BJ (cell line): ENCODE data around the gene CCSER2. TPM values are rescaled to one million over a fixed set of nuclear protein-coding genes. Genes with fewer than 3 reads are reported as not detected.
A peak's percentile ranks its signal among the peaks of the same experiment; 100 is the strongest.
"Not testable (repeated sequence)": the region's sequence is repeated elsewhere in the genome, so short reads cannot be mapped to it uniquely, and the experiment has no call there.

Experiments
- CTCF ChIA-PET: fragments of 350-600 bp; formaldehyde crosslinking; extraction: SDS; loops from one replicate; lab custom pipeline; 2021; ENCODE audit warnings: antibody characterized with exemption, inconsistent platforms; lab: Yijun Ruan, JAX
- POLR2A ChIA-PET: fragments of 300-600 bp; sonication (Branson Sonifier 250); formaldehyde crosslinking; extraction: SDS; loops from one replicate; lab custom pipeline; 2021; ENCODE audit warnings: antibody characterized with exemption; lab: Charles Lee
- DNase-seq: peaks from one replicate; pipeline ENCODE4 v3.0.0-alpha.2; 2011; ENCODE audit warnings: low read depth
- H3K27me3 ChIP-seq: 2 replicates; pipeline ENCODE4 v1.6.0; 2011; ENCODE audit warnings: low read length; ENCODE audit not compliant: control insufficient read depth, insufficient read depth
- H3K36me3 ChIP-seq: 2 replicates; pipeline ENCODE4 v1.5.1; 2011; ENCODE audit warnings: low read length; ENCODE audit not compliant: control insufficient read depth, insufficient read depth
- H3K4me3 ChIP-seq: 2 replicates; pipeline ENCODE4 v1.5.1; 2011; ENCODE audit warnings: low read depth, mild to moderate bottlenecking, control low read depth, low read length
- polyA plus RNA-seq: library from polyadenylated mRNA; depleted of rRNA; stranded (reverse); fragments of >200 nt; gene quantifications from 2 replicates; pipeline ENCODE4 v1.2.3, GENCODE V29; 2011
- TF ChIP-seq, protein P1 (sequence below): IDR thresholded peaks from 2 replicates; pipeline ENCODE4 v1.5.1; 2011; ENCODE audit warnings: low read depth, mild to moderate bottlenecking, control low read depth, inconsistent platforms, low read length, moderate library complexity; ENCODE audit not compliant: insufficient read depth

Gene CCSER2
- polyA plus RNA-seq, 1 experiment = 28.7 TPM

DNA sequence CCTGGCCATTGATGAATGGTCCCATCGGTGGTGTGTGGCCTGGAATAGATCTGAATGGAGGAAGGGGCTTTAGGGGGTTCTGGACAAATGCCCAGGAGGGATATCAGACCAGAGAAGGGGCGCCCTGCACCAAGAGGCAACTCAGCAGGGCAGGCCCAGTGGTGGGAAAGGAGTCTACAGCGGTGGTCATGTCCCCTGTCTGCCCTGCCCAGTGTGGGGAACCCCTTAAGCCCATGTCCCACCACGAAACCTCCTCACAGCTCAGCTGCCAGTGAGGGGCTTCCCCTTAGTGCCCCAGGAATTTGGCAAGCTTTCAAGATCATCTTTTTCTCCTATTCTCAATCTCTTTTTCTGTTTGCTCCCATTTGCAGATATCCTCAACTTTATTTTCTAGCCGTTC, 14.1 kb upstream of the CCSER2 start:
- no peaks in the 10 kb centered on the region for H3K36me3 ChIP-seq

DNA sequence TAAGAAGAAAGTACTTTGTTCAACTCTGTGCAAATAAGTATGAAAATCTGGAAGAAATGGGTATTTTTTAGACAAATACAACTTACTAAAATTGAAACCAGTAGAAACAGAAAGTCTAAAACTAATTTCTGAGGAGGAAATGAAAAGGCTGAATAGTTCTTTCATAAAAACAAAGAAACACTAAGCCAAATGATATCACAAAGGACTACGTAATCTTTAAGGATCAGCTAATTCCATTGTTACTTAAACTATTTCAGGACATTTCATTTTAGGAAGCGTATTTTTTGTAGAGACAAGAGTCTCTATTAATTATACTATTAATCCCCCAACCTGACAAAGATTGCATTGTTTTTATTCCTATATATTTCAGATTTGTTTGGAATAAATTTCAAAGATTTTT, 11.2 kb upstream of the CCSER2 start:
- TF ChIP-seq, protein P1, sequence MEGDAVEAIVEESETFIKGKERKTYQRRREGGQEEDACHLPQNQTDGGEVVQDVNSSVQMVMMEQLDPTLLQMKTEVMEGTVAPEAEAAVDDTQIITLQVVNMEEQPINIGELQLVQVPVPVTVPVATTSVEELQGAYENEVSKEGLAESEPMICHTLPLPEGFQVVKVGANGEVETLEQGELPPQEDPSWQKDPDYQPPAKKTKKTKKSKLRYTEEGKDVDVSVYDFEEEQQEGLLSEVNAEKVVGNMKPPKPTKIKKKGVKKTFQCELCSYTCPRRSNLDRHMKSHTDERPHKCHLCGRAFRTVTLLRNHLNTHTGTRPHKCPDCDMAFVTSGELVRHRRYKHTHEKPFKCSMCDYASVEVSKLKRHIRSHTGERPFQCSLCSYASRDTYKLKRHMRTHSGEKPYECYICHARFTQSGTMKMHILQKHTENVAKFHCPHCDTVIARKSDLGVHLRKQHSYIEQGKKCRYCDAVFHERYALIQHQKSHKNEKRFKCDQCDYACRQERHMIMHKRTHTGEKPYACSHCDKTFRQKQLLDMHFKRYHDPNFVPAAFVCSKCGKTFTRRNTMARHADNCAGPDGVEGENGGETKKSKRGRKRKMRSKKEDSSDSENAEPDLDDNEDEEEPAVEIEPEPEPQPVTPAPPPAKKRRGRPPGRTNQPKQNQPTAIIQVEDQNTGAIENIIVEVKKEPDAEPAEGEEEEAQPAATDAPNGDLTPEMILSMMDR = no peak
- CTCF ChIA-PET = interaction anchor here (0.7 to 1.2 kb wide), 2 partner anchors 11 to 220 kb away, joined by 3 read pairs; partner anchors contain the start of gene CCSER2
- DNase-seq = no peak
- Histone ChIP-seq H3K36me3 (no peaks in the 10 kb centered on the region), H3K4me3 (no peak overlapping the region), H3K27me3 (no peaks in the 10 kb centered on the region)
- POLR2A ChIA-PET = no interaction called here

More for the DNA sequence above, 14.1 kb upstream of the CCSER2 start:
- DNase-seq = no peak
- Histone ChIP-seq H3K27me3 (no peaks in the 10 kb centered on the region), H3K4me3 (no peak overlapping the region)
- ChIA-PET POLR2A (no interaction called here), CTCF (interaction anchor here (1.0 kb wide), 1 partner anchor 47 kb away, joined by 3 read pairs; no protein-coding TSS in a partner anchor)
- TF ChIP-seq, protein P1 = no peak

DNA sequence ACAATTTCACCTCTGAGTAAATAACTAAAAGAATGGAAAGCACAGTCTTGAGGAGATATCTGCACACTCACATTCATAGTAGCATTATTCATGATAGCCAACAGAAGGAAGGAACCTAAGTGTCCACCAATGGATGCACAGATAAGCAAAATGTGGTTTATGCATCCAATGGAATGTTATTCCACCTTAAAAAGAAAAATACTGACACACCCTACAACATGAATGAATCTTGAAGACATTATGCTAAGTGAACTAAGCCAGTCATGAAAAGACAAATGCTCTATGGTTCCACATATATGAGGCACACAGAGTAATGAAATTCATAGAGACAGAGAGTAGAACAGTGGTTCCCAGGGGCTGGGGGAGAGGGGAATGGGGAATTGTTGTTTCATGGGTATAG, 6.5 kb upstream of the CCSER2 start:
- CTCF ChIA-PET = no interaction called here
- Histone ChIP-seq H3K27me3 (no peaks in the 10 kb centered on the region; the same call in 1 of the 2 replicates), H3K36me3 (no peaks in the 10 kb centered on the region), H3K4me3 (no peak overlapping the region)
- POLR2A ChIA-PET = no interaction called here
- no peak for DNase-seq
- TF ChIP-seq, protein P1 = no peak

DNA sequence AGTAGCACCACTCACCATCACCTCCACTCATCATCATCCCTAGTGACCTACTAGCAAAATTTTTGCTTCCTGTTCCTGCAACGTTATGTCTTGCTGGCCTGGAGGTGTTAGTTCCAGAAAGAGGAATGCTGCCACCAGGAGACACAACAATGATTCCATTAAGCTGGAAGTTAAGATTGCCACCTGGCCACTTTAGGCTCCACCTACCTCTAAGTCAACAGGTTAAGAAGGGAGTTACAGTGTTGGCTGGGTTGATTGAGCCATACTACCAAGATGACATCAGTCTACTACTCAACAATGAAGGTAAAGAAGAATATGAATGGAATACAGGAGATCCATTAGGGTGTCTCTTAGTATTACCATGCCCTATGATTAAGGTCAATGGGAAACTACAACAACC, 4.8 kb upstream of the CCSER2 start:
- H3K36me3 ChIP-seq = not testable (repeated sequence)

DNA sequence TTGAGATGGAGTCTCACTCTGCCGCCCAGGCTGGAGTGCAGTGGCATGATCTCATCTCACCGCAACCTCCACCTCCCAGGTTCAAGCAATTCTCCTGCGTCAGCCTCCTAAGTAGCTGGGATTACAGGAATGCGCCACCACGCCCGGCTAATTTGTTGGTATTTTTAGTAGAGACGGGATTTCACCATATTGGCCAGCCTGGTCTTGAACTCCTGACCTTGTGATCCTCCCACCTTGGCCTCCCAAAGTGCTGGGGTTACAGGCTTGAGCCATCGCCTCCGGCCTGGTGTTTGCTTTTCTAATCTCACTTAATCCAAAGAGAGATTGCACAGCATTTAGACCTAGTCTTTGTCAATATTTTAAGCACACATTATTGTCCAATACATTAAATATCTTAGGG, 1.4 kb upstream of the CCSER2 start:
- CTCF ChIA-PET = interaction anchor here (0.6 to 1.5 kb wide), 3 partner anchors 9 to 148 kb away, joined by 3 read pairs; no protein-coding TSS in a partner anchor
- DNase-seq, H3K4me3 ChIP-seq, H3K36me3 ChIP-seq, H3K27me3 ChIP-seq, POLR2A ChIA-PET: not testable (repeated sequence)

More for the DNA sequence above, 4.8 kb upstream of the CCSER2 start:
- POLR2A ChIA-PET, CTCF ChIA-PET, H3K27me3 ChIP-seq, DNase-seq, H3K4me3 ChIP-seq: not testable (repeated sequence)

DNA sequence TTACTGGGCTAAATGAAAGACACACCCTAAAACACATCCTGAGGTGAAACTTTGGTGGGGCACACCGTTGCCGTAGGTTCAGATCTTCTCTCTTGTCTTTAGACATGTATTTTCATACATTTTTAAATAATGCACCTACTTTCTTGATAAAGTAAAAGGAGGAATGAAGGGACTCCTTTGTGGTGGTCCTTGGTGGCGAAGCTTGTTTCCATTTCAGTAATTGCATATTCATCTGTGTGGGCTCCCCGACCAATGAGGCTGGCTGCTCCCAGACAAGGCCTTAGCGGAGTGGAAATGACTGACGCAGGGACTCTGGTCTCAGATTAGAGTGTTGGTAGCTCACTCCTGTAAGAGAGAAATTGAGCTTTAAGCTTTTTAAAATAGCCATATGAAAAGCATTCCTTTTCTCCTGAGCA, 815 bp downstream of the CCSER2 start:
- Histone ChIP-seq H3K4me3 (peak overlapping the region; percentile 62), H3K27me3 (no peaks in the 10 kb centered on the region; the same call in 1 of the 2 replicates), H3K36me3 (no peaks in the 10 kb centered on the region)
- TF ChIP-seq, protein P1 = no peak
- CTCF ChIA-PET = interaction anchor here (0.7 to 1.8 kb wide), 4 partner anchors 11 to 211 kb away, joined by 3 to 4 read pairs (median 3); no protein-coding TSS in a partner anchor
- DNase-seq = no peak
- POLR2A ChIA-PET = no interaction called here
